GM19035 (cell line): Measurements from ENCODE around the gene CACNG8.
"Not testable (repeated sequence)": the region's sequence is repeated elsewhere in the genome, so short reads cannot be mapped to it uniquely, and the experiment has no call there.

Source experiments
- ATAC-seq: cut with Tn5 transposase; IDR thresholded peaks from one replicate; pipeline ENCODE4 v1.9.1; 2021; ENCODE audit not compliant: unreplicated experiment

CACNG8 gene

DNA sequence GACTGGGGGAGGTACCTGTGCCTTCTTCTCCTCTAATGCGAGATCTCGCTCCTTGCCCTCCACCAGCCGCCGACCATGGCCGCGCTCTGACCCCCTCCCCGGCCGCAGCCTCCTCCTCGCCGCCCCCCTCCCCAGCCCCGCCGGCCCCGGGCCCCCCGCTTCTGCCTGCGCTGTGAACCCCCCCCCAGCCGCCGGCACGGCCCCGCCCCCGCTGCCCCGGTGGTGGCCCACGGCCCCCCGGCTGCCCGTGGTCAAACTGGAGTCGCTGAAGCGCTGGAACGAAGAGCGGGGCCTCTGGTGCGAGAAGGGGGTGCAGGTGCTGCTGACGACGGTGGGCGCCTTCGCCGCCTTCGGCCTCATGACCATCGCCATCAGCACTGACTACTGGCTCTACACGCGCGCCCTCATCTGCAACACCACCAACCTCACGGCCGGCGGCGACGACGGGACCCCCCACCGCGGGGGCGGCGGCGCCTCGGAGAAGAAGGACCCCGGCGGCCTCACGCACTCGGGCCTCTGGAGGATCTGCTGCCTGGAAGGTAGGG, at the start of gene CACNG8:
Gene CACNG8, plus strand, starts transcription at position 51 of the 545 bp plus-strand sequence.
- ATAC-seq = no peak

DNA sequence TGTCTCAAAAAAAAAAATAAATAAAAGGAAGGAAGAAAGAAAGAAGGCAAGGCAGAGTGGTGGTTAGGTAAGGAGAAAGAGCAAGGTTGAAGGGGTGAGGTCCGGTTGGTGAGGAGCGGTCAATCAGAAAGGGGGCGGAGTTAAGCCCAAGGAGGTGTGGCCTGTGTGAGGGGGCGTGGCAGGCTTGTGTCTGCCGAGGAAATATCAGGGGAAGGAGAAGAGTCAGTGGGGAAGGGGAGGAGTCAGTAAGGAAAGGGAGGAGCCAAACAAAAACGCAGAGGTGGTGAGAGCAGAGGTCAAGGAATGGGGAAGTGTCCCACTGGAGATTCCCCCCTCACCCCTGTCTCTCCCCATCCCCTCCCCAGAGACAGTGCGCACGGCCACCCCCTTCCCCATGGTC, 47.7 kb upstream of the CACNG8 start:
- no peak for ATAC-seq

DNA sequence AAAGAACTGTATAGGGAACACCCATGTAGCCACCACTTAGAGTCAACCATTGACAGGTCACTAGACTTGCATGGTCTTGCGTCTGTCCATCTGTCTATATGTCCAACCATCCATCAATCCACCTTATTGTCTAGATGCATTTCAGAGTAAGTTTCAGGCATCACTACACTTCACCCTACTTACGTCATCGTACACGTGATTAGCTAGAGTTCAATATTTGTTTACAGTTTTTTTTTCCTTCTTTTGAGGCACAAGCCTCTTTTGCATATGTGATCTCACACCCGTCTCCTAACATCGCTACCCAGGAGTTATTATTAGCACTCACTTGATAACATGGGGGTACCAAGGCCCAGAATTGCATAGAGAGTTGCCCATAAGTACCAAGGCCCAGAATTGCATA, 46.7 kb upstream of the CACNG8 start:
- ATAC-seq = no peak

DNA sequence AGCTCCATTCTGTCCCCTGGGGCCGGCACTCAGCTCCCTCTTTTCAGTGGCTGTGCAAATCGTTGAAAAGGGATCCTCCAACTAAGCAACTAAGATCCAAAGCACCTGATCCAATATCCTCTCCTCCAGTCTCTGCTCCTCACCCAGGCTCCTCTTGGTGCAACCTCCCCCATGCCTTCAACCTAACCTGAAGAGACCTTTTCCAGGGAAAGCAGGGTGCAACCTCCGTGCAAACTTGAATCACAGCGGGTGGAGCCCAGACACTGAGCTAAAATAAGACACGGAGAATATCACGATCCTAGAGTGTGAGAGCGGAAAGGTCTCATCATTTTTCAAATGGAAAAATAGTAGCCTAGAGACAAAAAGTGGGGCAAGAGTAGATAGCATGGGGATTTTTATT, 45.4 kb upstream of the CACNG8 start:
- no peak for ATAC-seq

DNA sequence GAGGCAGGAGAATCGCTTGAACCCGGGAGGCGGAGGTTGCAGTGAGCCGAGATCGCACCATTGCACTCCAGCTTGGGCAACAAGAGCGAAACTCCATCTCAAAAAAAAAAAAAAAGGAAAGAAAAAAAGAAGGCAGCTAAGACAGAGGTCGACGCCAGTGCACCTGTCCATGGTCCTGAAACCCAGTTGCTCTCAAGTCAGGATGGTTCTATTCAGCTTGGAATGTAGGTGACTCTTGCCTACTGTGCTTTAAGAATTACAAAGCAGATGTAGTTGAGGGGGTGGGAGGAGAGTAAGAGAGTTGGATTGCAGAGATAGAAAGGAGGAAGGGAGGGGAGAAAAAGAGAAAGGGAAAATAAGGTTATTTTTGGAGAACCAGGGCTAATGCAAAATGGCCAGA, 35.0 kb upstream of the CACNG8 start:
- no peak for ATAC-seq

DNA sequence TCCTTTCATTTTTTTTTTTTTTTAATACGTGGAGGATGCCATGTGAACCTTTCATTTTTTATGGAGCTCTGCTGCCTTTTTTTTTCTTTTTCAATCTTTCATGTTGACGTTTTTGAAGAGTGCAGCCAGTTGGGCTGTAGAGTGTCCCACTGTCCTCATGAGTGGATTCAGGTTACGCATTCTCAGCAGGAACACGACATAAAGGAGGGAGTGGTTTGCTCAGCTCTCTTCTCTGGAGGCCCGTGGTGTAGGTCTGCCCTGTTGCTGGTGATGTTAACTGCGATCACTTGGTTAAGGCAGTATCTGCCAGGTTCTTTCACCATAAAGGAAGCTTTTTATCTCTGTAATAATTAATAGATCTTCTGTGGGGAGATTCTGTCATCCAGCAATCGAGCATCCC, 26.7 kb upstream of the CACNG8 start:
- no peak for ATAC-seq

DNA sequence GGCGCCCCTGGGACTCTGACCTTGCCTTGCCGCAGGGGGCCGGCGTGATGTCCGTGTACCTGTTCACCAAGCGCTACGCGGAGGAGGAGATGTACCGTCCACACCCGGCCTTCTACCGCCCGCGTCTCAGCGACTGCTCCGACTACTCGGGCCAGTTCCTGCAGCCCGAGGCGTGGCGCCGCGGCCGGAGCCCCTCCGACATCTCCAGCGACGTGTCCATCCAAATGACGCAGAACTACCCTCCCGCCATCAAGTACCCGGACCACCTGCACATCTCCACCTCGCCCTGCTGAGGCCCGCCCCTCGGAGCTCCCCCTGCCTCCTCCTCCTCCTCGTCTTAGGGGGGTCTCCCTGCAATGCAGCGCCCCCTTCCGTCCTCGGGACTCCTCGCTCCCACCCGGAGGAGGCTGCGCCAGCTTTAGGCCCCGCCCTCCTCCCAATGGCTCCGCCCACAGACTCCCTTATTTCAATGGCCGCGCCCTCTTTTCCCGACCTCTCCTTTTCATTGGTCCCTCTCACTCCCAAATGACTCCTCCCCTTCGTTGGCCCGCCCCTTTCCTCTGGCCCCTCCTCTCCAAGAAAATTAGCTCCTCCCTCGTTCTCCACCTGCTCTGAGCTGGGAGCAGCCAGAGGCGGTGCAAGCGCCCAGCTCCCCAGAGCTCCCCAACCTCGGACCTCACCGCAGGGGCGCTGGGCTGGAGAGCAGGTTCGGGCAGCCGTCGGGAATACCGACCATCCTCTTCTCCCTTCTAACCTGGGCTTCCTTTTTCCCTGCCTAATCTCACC, 20.5 kb upstream of the CACNG8 start:
- no peak for ATAC-seq

DNA sequence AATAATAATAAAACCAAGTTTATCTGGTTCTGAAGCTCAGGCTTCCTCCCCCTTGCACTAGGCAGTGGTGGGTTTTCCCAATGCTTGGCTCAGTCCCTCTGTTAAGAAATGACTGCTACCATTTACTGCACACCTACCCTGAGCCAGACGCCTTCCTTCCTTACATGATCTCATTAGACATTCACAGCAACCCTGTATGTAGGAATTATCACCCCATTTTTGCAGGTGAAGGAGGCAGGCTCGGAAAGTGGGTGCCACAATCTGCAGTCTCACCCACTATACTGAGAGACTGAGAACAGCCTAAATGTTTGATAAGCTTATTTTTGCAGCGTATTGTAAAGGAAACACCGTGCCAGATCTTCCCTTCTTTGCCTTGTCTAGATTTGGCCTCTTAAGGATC, 18.3 kb upstream of the CACNG8 start:
- ATAC-seq = no peak

DNA sequence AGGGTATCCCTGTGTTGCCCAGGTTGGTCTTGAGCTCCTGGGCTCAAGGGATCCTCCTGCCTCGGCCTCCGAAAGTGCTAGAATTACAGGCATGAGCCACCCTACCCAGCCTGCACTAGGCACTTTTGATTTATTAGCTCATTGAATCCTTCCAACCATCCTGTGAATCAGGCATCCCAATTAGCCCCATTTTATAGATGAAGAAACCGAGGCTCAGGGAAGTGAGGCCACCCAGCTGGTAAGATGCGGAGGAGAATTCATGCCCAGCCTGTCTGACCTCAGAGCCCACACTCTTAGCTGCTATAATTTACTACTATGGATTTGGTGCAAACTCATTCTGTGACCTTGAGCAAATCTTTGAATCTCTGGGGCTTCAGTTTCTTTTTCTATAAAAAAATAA, 17.8 kb upstream of the CACNG8 start:
- no peak for ATAC-seq

DNA sequence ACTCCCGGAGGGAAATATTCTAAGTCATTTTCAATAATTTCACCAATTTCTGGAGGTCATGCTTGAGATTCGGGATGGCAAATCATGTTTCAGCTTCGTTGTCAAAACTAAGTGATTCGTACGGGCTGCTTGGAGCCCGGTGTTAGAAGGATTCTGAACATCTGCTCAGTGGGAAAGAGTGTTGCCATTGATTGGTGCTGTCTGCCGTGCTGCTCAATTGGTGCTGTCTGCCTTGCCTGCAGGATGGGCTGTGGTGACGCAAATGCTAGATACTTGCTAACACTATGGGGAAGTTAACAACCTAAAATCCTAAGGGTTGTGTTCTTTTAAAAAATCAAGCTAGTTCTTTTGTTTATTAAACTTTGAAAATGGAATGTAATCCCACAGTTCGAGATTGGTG, 17.3 kb upstream of the CACNG8 start:
- no peak for ATAC-seq

DNA sequence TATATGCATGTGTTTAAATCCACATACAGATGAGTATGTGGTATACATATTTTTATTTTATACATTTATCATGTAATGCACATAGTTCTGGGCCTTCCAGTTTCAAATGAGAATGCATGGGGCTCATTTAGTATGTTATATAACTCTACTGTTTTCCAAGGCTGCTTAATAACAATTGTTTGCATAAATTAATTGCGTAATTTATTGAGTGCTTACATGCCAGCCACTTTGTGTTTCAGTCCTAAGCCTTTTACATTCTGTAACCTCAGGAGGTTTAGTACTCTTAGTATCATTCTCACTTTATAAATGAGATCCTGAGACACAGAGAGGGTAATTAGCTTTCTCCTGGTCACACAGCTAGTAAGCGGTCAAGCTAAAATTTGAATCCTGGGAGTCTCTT, 16.7 kb upstream of the CACNG8 start:
- no peak for ATAC-seq

DNA sequence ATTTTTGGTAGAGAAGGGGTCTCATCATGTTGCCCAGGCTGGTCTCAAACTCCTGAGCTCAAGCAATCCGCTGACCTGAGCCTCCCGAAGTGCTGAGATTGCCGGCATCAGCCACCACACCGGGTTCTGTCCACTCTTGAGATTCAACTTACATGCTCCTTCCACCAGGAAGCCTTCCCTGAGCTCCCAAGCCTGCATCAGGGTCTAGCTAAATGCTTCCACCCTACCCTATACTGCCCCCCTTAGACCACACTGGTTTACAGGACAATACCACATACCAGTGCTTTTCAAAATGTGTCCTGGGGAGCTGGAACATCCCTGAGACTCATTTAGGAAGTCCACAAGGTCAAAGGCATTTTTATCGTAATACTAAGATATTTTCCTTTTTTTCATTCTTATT, 15.1 kb upstream of the CACNG8 start:
- no peak for ATAC-seq

DNA sequence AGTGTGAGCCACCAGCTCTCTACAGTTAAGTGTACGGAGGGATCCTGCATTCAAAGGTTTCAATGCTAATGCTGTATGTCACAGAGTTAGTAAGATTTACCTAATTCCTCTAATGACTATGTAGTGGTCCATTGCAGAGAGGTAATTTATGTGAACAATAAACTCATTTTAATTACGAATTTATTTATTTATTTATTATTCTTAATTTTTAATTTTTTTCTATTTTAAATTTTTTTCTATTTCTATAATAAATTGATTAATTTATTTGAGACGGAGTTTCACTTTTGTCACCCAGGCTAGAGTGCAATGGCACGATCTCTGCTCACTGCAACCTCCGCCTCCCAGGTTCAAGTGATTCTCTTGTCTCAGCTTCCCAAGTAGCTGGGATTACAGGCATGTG, 14.1 kb upstream of the CACNG8 start:
- ATAC-seq = not testable (repeated sequence)

DNA sequence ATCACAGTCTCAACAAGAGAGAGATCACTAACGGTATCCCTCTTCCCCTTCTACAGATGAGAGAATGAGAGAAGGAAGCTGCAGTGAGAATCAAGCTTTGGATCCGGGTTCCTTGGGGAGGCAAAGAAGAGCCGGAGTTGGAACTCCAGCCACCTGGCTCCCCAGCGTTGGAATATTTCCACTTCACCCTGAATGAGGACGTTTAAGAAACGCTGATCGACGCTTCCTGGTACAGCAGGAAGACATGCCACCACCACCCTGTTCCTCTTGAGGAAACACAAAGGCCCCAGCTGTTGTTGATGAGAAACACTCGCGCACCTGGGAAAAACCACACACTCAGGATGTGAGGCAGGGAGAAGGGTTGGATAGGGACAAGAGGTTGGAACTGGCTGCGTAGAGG, 11.3 kb upstream of the CACNG8 start:
- no peak for ATAC-seq

DNA sequence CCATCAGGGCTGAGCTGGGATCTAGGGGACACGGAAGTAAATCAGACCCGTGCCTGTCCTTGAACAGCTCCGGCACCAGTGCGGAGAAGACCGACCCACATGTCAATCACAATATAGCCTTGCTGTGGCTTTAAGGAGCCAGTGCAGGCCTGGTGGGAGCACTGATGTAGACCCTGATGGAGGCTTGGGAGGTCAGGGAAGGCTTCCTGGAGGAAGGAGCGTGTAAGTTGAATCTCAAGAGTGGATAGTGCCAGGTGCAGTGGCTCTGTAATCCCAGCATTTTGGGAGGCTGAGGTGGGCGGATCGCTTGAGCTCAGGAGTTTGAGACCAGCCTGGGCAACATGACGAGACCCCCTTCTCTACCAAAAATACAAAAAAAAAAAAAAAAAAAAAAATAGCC, 10.8 kb upstream of the CACNG8 start:
- ATAC-seq = no peak

DNA sequence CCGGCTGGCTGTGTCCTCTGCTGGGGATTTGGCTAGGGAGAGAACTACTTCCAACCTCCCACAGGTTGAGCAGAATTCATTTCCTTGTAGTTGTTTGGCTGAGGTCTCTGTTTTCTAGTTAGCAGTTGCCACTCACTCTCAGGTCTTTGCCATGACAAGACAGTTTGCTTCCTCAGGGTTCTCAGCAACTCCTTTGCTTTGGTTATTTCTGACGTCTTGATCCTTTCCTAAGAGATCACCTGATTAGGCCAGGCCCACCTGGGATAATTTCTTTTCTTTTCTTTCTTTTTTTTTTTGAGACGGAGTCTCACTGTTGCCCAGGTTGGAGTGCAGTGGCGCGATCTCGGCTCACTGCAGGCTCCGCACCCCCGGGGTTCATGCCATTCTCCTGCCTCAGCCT, 9.4 kb upstream of the CACNG8 start:
- ATAC-seq = no peak

DNA sequence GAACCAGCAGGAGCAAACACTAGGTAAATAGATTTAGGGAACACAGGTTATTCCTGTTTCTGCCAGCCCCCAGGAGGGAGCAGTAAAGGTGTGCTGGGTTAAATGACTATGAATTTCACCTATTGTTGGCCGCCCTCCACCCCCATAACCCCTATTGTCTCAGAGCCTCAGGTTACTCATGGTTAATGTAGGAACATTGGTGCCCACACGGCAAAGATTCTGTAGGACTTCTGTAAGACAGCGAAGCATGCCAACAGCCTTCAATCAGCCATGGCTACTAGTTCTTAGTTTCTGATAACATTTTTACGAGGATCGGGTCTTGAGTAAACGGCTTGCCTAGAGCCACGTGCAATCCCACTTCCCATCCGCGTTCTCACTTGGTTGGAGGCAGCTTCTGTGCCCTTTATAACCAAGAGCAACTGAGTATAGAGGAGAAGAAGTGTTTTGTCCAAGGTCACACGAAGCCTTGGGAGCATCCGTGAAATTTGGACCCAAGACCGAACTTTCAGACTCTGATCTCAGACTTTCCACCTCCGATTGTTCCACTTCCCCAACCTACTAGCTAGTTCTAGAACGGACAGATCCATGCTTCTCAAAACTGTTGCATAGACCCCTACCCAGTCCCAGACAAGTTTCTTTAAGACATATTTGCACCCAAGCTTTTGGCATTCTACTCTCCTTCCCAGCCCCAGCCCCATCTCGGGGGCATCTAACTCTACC, 5.1 kb upstream of the CACNG8 start:
- ATAC-seq = no peak

DNA sequence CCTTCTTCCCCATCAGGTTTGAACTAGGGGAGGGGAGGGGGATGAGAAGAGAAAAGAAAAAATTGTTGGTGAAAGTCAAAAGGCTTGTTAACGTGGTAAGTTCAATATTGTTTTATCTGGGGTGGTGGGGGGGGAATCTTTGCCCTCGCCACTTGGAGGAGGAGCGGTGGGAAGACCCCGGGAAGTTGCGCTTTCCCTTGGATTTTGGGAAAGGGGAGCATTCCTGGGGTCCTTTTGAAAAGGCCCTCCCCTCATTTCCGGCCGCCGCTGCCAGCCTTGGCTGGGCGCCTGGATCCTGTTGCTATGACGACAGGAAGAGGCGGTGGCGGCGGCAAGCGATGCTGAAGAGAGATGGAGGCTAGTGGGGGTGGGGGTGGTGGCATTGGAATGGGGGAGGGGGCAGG, 4.6 kb upstream of the CACNG8 start:
- ATAC-seq = no peak

DNA sequence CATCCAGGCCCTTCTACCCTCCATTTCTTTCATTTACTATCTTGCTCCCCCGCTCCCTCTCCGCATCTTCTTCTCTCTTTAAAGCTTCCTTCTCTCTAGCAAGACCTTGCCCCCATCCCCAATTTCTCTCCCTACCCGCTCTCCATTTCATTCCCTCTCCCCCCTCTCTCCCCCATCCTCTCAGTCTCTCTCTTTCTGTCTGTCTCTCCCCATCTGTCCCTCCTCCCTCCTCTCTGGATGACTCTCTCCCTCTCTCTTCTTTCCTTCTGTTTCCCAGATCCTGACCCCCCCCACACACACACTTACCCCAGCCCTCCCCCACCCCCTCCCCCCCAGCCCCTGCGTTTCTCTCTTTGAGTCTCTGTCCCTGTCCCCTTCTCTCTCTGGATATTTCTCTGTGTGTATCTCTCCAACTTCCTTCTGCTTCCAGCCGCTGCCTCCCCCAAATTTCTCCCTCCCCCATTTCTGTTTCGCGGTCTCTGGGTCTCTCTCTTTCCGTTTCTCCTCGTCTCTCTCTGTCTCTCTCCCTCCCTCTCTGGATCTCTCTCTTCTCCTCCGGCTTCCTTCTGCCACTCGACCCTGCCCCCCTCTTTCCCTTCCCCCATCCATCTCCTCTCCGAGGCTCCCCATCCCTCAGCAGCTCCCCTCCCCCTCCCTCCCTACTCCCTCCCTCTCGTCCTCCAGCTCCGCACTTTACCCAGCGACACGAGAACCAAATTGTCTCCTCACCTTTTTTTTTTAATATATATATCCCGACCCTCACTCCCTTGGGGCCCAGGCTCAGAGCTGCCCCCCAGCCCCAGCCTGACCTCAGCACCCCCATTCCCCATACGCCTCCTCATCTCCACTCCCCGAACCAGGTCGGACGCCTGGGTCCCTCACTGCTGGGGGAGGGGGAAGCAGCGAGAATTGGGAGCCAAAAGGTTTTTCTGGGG, 3.6 kb upstream of the CACNG8 start:
- ATAC-seq = no peak

DNA sequence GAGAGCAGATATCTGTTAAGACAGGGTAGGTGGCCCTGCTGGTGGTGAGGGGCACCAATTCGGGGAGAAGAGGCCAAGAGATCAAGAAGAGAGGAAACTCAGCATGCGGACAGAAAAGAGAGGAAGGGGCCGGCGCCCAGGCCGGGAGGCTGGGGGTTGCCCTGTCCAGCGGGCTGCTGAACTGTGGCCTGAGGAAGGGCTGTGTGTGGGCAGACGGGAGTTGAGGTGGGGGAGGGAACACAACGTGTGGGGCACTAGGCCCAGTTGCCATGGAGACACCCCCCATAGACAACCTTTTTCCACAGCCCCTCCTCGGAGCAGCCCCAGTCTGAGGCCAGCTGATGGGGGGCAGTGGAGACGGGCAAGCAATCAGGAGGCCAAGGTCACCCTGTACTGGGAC, 2.5 kb upstream of the CACNG8 start:
- ATAC-seq = no peak

DNA sequence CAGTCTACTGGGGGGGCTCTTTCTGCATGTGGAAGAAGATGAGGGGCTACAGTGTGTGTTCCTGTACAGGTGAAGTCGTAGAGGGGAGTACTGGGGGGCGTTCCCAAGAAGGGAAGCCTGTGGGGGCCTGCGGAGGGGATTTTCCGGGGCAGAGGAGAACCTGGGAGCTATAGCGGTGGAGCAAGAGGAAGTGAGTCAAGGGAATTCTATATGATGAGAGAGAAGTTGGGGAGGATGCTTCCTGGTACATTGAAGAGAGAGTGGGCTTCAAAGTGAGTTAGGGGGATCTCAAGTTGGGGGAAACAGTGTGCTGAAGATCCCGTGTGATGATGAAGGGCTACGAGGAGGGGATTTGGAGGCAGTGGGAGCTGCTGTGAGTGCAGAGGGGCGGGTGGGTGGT, 1.9 kb upstream of the CACNG8 start:
- no peak for ATAC-seq
